Measurements from ENCODE around the gene MAP7.

MAP7 gene

DNA sequence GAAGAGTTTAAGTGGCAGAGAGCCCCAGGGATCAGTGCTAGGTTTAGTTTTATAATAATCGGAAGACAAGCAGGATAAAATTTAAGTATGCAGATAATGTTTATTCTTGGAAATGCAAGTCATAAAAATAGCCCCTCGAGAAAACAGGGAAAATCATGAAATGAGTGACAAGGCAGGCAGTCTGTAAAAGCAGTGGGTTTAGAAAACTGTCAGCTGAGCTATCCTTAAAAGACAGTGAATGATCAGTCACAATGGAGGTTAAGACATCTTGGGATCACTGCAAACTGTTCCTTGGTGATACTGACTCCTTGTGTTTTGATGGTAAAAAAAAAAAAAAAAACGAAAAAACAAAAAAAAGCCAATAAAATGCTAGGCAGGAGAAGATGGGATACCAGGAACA lies 199.3 kb downstream of the MAP7 start:
- H3K4me3 ChIP-seq (ENCODE audit: low read depth, low read length), result no peak overlapping the region
- TF ChIP-seq POLR2A (IDR thresholded peaks at IDR 0.05; ENCODE audit: extremely low read depth, insufficient read length) (no peak), MAX (IDR thresholded peaks at IDR 0.05; ENCODE audit: low read depth, low read length) (no peak), MYC (IDR thresholded peaks at IDR 0.05; ENCODE audit: low read depth, low read length) (no peak)
- TF ChIP-seq, protein P1, sequence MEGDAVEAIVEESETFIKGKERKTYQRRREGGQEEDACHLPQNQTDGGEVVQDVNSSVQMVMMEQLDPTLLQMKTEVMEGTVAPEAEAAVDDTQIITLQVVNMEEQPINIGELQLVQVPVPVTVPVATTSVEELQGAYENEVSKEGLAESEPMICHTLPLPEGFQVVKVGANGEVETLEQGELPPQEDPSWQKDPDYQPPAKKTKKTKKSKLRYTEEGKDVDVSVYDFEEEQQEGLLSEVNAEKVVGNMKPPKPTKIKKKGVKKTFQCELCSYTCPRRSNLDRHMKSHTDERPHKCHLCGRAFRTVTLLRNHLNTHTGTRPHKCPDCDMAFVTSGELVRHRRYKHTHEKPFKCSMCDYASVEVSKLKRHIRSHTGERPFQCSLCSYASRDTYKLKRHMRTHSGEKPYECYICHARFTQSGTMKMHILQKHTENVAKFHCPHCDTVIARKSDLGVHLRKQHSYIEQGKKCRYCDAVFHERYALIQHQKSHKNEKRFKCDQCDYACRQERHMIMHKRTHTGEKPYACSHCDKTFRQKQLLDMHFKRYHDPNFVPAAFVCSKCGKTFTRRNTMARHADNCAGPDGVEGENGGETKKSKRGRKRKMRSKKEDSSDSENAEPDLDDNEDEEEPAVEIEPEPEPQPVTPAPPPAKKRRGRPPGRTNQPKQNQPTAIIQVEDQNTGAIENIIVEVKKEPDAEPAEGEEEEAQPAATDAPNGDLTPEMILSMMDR (IDR thresholded peaks at IDR 0.05; ENCODE audit: low read depth, low read length), result no peak
- no peak for DNase-seq (ENCODE audit: low read depth)

DNA sequence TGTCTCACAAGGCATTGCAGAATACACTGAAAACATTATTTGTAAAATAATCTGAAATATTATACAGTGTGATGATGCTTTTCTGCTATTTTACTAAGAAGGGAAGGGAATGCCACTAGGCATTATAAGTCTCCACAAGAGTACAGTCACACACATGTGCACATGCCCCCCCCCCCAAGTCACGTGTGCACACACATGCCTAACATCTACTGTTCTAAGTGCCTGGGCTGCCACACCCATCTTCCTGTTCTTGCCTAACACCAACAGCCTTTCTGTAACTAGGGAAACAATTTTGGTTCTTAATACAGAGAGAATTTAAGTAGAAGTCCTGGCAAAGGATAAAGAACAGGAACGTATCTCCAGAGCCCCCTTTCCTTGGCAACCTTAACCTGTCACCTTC lies 202.4 kb downstream of the MAP7 start:
- DNase-seq (ENCODE audit: low read depth), result no peak
- no peak overlapping the region for H3K4me3 ChIP-seq (ENCODE audit: low read depth, low read length)
- TF ChIP-seq MAX (IDR thresholded peaks at IDR 0.05; ENCODE audit: low read depth, low read length), result 0 out of 2 replicates have a peak, but pooled peaks have one; percentile 21
- TF ChIP-seq POLR2A (IDR thresholded peaks at IDR 0.05; ENCODE audit: extremely low read depth, insufficient read length), result no peak

- no peak for DNase-seq (ENCODE audit: low read depth)
- TF ChIP-seq, protein P1 (IDR thresholded peaks at IDR 0.05; ENCODE audit: low read depth, low read length), result no peak
- TF ChIP-seq MYC (IDR thresholded peaks at IDR 0.05; ENCODE audit: low read depth, low read length), result no peak
- no peak for TF ChIP-seq MAX (IDR thresholded peaks at IDR 0.05; ENCODE audit: low read depth, low read length)
- no peak for TF ChIP-seq POLR2A (IDR thresholded peaks at IDR 0.05; ENCODE audit: extremely low read depth, insufficient read length)
- no peak overlapping the region for H3K4me3 ChIP-seq (ENCODE audit: low read depth, low read length)
Observed at GRCh38 chr6:136345145-136345544, 205.1 kb downstream of the MAP7 start.

- DNase-seq (ENCODE audit: low read depth), result no peak
- no peak overlapping the region for H3K4me3 ChIP-seq (ENCODE audit: low read depth, low read length)
- TF ChIP-seq MYC (IDR thresholded peaks at IDR 0.05; ENCODE audit: low read depth, low read length), result no peak
- no peak for TF ChIP-seq POLR2A (IDR thresholded peaks at IDR 0.05; ENCODE audit: extremely low read depth, insufficient read length)
- TF ChIP-seq MAX (IDR thresholded peaks at IDR 0.05; ENCODE audit: low read depth, low read length), result no peak
- TF ChIP-seq, protein P1 (IDR thresholded peaks at IDR 0.05; ENCODE audit: low read depth, low read length), result no peak
Observed at GRCh38 chr6:136344420-136344819, 205.8 kb downstream of the MAP7 start.

DNA sequence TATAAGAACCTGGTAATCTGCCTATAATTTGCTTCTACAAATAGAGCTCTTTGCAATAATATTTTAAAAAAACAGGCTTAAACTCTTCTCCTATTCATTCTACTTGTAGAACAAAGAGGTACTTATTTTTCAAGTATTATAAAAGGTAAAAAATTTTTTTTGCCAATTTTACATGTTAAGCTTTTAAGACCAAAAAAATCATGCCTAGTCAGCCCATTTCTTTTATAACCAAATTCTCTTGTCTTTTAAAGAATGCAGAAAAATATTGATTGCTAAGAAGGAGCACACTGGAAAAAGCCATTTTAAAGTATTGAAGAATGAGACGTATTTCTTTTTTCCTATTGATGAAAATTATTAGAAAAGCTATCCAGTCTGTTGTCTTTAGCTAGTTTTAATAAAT lies 206.5 kb downstream of the MAP7 start:
- DNase-seq (ENCODE audit: low read depth), result no peak
- no peak overlapping the region for H3K4me3 ChIP-seq (ENCODE audit: low read depth, low read length)
- TF ChIP-seq POLR2A (IDR thresholded peaks at IDR 0.05; ENCODE audit: extremely low read depth, insufficient read length) (no peak), MAX (IDR thresholded peaks at IDR 0.05; ENCODE audit: low read depth, low read length) (no peak), MYC (IDR thresholded peaks at IDR 0.05; ENCODE audit: low read depth, low read length) (no peak)
- TF ChIP-seq, protein P1 (IDR thresholded peaks at IDR 0.05; ENCODE audit: low read depth, low read length), result no peak

GRCh38 chr6:136343275-136343674 lies 206.9 kb downstream of the MAP7 start:
- DNase-seq (ENCODE audit: low read depth), result no peak
- TF ChIP-seq POLR2A (IDR thresholded peaks at IDR 0.05; ENCODE audit: extremely low read depth, insufficient read length) (no peak), MYC (IDR thresholded peaks at IDR 0.05; ENCODE audit: low read depth, low read length) (no peak), MAX (IDR thresholded peaks at IDR 0.05; ENCODE audit: low read depth, low read length) (no peak)
- TF ChIP-seq, protein P1 (IDR thresholded peaks at IDR 0.05; ENCODE audit: low read depth, low read length), result no peak
- no peak overlapping the region for H3K4me3 ChIP-seq (ENCODE audit: low read depth, low read length)

Measured in NB4 (cell line).